ENCODE data around the gene ARHGEF16.

Gene ARHGEF16

GRCh38 chr1:3419415-3420204 is 34.9 kb upstream of the ARHGEF16 start:
- in situ Hi-C loops (cut with HindIII; ENCODE audit: low pct_ligation_motif_present, low pct_unique_long_range_greater_than_20kb, low sequenced_read_pairs), result no loop called here
- DNase-seq, result no peak

- in situ Hi-C loops (cut with HindIII; ENCODE audit: low pct_ligation_motif_present, low pct_unique_long_range_greater_than_20kb, low sequenced_read_pairs), result no loop called here
Measured at GRCh38 chr1:3420218-3420951, 34.1 kb upstream of the ARHGEF16 start.

GRCh38 chr1:3422638-3423037 is 31.8 kb upstream of the ARHGEF16 start:
- in situ Hi-C loops (cut with HindIII; ENCODE audit: low pct_ligation_motif_present, low pct_unique_long_range_greater_than_20kb, low sequenced_read_pairs), result no loop called here
- DNase-seq, result no peak

More at GRCh38 chr1:3420218-3420951, 34.1 kb upstream of the ARHGEF16 start:
- DNase-seq, result no peak

GRCh38 chr1:3423245-3423829 is 31.1 kb upstream of the ARHGEF16 start:
- DNase-seq, result no peak
- in situ Hi-C loops (cut with HindIII; ENCODE audit: low pct_ligation_motif_present, low pct_unique_long_range_greater_than_20kb, low sequenced_read_pairs), result no loop called here

- DNase-seq, result no peak
- in situ Hi-C loops (cut with HindIII; ENCODE audit: low pct_ligation_motif_present, low pct_unique_long_range_greater_than_20kb, low sequenced_read_pairs), result no loop called here
Measured at GRCh38 chr1:3423896-3424611, 30.4 kb upstream of the ARHGEF16 start.

GRCh38 chr1:3425486-3426215 is 28.8 kb upstream of the ARHGEF16 start:
- in situ Hi-C loops (cut with HindIII; ENCODE audit: low pct_ligation_motif_present, low pct_unique_long_range_greater_than_20kb, low sequenced_read_pairs), result no loop called here

GRCh38 chr1:3426956-3427535 is 27.4 kb upstream of the ARHGEF16 start:
- in situ Hi-C loops (cut with HindIII; ENCODE audit: low pct_ligation_motif_present, low pct_unique_long_range_greater_than_20kb, low sequenced_read_pairs), result no loop called here
- DNase-seq, result no peak

More at GRCh38 chr1:3425486-3426215, 28.8 kb upstream of the ARHGEF16 start:
- no peak for DNase-seq

GRCh38 chr1:3427711-3428704 is 26.5 kb upstream of the ARHGEF16 start:
- in situ Hi-C loops (cut with HindIII; ENCODE audit: low pct_ligation_motif_present, low pct_unique_long_range_greater_than_20kb, low sequenced_read_pairs), result no loop called here
- DNase-seq, result no peak

- no peak for DNase-seq
- in situ Hi-C loops (cut with HindIII; ENCODE audit: low pct_ligation_motif_present, low pct_unique_long_range_greater_than_20kb, low sequenced_read_pairs), result no loop called here
Measured at GRCh38 chr1:3428899-3429298, 25.6 kb upstream of the ARHGEF16 start.

- in situ Hi-C loops (cut with HindIII; ENCODE audit: low pct_ligation_motif_present, low pct_unique_long_range_greater_than_20kb, low sequenced_read_pairs), result no loop called here
- no peak for DNase-seq
Measured at GRCh38 chr1:3429320-3429719, 25.1 kb upstream of the ARHGEF16 start.

- no peak for DNase-seq
- in situ Hi-C loops (cut with HindIII; ENCODE audit: low pct_ligation_motif_present, low pct_unique_long_range_greater_than_20kb, low sequenced_read_pairs), result no loop called here
Measured at GRCh38 chr1:3429766-3430165, 24.7 kb upstream of the ARHGEF16 start.

- DNase-seq, result no peak
- in situ Hi-C loops (cut with HindIII; ENCODE audit: low pct_ligation_motif_present, low pct_unique_long_range_greater_than_20kb, low sequenced_read_pairs), result no loop called here
Measured at GRCh38 chr1:3430406-3430805, 24.1 kb upstream of the ARHGEF16 start.

- DNase-seq, result no peak
- in situ Hi-C loops (cut with HindIII; ENCODE audit: low pct_ligation_motif_present, low pct_unique_long_range_greater_than_20kb, low sequenced_read_pairs), result no loop called here
Measured at GRCh38 chr1:3430820-3431219, 23.6 kb upstream of the ARHGEF16 start.

- no peak for DNase-seq
- in situ Hi-C loops (cut with HindIII; ENCODE audit: low pct_ligation_motif_present, low pct_unique_long_range_greater_than_20kb, low sequenced_read_pairs), result no loop called here
Measured at GRCh38 chr1:3431266-3431665, 23.2 kb upstream of the ARHGEF16 start.

GRCh38 chr1:3431686-3432085 is 22.8 kb upstream of the ARHGEF16 start:
- in situ Hi-C loops (cut with HindIII; ENCODE audit: low pct_ligation_motif_present, low pct_unique_long_range_greater_than_20kb, low sequenced_read_pairs), result no loop called here

GRCh38 chr1:3432306-3432705 is 22.2 kb upstream of the ARHGEF16 start:
- DNase-seq, result no peak
- in situ Hi-C loops (cut with HindIII; ENCODE audit: low pct_ligation_motif_present, low pct_unique_long_range_greater_than_20kb, low sequenced_read_pairs), result no loop called here

More at GRCh38 chr1:3431686-3432085, 22.8 kb upstream of the ARHGEF16 start:
- DNase-seq, result no peak

- in situ Hi-C loops (cut with HindIII; ENCODE audit: low pct_ligation_motif_present, low pct_unique_long_range_greater_than_20kb, low sequenced_read_pairs), result no loop called here
- DNase-seq, result no peak
Measured at GRCh38 chr1:3433076-3433475, 21.4 kb upstream of the ARHGEF16 start.
